ENCODE measurements around the gene ALKBH4.

DNA sequence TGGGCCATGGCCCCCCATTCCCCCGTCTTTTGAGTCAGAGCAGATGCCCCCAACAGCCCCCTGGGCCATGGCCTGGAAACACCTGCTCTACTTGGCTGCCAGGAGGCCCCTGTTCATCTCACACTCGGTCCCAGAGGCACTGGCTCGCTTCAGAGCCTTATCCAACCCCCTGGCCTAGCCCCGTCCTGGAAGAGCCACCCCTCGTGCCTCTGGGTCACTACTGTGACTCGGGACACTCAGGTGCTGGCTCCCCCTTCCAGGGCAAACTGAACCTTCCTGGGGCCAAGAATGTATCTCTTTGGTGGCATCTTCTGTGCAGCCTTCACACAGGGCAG, 7.1 kb upstream of the ALKBH4 start:
- TF ChIP-seq CTCF (IDR thresholded peaks at IDR 0.05) (no peak), POLR2A (IDR thresholded peaks at IDR 0.05) (no peak)

All from heart left ventricle (tissue), 13 donors.